K562 (cell line): ENCODE data around the gene BRAF. TPM values are rescaled to one million over a fixed set of nuclear protein-coding genes. Genes with fewer than 3 reads are reported as not detected.

Source experiments
- EZH2 ChIP-seq: IDR thresholded peaks from 2 replicates; pipeline ENCODE4 v1.6.1; 2012; ENCODE audit warnings: low read depth, mild to moderate bottlenecking, inconsistent platforms, low read length, borderline replicate concordance
- KLF16 ChIP-seq: IDR thresholded peaks from 2 replicates; pipeline ENCODE4 v1.6.1; 2016; ENCODE audit warnings: antibody characterized with exemption
- NFIC ChIP-seq: fragments of 450-650 bp; IDR thresholded peaks from 2 replicates; pipeline ENCODE4 v1.6.1; 2017; ENCODE audit warnings: mild to moderate bottlenecking, inconsistent platforms
- NR4A1 ChIP-seq, 2 experiments: fragments of 250-450 bp in 1 of 2; fragments of 450-650 bp in 1 of 2; sonication (Bioruptor Pico) in 1 of 2; IDR thresholded peaks; 2 replicates each; pipeline versions ENCODE4 v1.4.0 to v1.6.1; 2016 to 2020; ENCODE audit warnings: mild to moderate bottlenecking in 2 of 2, missing compliant biosample characterization in 1 of 2, missing genetic modification characterization in 1 of 2, moderate library complexity in 1 of 2
- PHF21A ChIP-seq: fragments of 450-650 bp; IDR thresholded peaks from 2 replicates; pipeline ENCODE4 v1.6.1; 2017; ENCODE audit warnings: low read depth, borderline replicate concordance
- ZNF253 ChIP-seq: fragments of 250-450 bp; sonication (Bioruptor Pico); conservative IDR thresholded peaks from 2 replicates; pipeline ENCODE4 v1.6.1; 2021; ENCODE audit warnings: mild to moderate bottlenecking
- polyA plus RNA-seq, 8 experiments: library from polyadenylated mRNA; depleted of rRNA in 4 of 8; stranded (reverse) in 5 of 8; unstranded in 3 of 8; fragments of >200 nt; fragmentation: Nextera tagmentation in 2 of 8; fragmentation: Illumina TruSeq in 1 of 8; extraction: Ambion mirVana in 2 of 8; extraction: Trizol in 1 of 8; gene quantifications; 2 replicates each; pipeline versions ENCODE4 v1.2.1 to v1.2.3, GENCODE V29; 2011 to 2014; ENCODE audit warnings: inconsistent platforms in 1 of 8, missing spikeins in 1 of 8
- total RNA-seq, 7 experiments: library from RNA; depleted of rRNA in 6 of 7; stranded (reverse); fragments of >200 nt in 6 of 7; fragmentation: Illumina TruSeq in 2 of 7; extraction: Trizol in 2 of 7; gene quantifications; 2 replicates each; pipeline versions ENCODE4 v1.2.1 to v1.2.3, GENCODE V29; 2011 to 2021; ENCODE audit warnings: low replicate concordance in 1 of 7
- TF ChIP-seq, protein P1 (sequence below): fragments of 450-650 bp; formaldehyde crosslinking; IDR thresholded peaks from 2 replicates; pipeline ENCODE4 v1.4.0; 2022; ENCODE audit warnings: missing genetic modification characterization
- TF ChIP-seq, protein P2 (sequence below): fragments of 250-450 bp; sonication (Bioruptor Pico); IDR thresholded peaks from 2 replicates; pipeline ENCODE4 v1.4.0; 2020

Gene BRAF
- total and polyA plus RNA-seq, 9 of the 15 experiments (the other 6 are each of a cell fraction or from before 2014, with no cell fraction given): 3.6 to 38.3 (median 21.9) TPM

DNA sequence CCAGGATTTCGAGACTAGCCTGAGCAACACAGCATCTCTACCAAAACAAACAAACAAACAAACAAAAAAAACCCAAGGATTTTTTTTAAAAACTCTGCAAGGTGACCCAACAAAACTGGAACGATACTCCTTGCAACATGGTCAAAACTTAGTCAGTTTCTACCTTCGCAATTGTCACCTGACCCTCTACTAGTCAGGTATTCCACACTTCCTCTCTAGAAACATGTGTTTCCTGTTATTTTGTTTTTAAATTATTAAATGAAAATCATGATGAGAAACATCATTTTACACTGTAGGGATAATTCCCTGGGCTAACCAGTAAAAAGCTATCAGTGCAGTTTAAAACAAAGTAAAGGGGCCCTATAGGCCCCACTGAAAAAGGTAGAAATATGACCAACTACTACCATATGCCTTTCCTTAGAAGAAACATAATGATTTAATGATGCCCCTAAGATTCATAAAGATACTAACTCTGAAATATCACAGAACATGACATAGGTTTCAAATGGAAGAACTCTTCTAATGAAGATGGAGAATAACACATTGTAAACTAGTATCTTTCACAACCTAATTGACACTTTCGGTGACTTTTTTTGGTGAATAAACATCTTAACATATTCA is 8.7 kb downstream of the BRAF start (continued):
- TF ChIP-seq, protein P1, sequence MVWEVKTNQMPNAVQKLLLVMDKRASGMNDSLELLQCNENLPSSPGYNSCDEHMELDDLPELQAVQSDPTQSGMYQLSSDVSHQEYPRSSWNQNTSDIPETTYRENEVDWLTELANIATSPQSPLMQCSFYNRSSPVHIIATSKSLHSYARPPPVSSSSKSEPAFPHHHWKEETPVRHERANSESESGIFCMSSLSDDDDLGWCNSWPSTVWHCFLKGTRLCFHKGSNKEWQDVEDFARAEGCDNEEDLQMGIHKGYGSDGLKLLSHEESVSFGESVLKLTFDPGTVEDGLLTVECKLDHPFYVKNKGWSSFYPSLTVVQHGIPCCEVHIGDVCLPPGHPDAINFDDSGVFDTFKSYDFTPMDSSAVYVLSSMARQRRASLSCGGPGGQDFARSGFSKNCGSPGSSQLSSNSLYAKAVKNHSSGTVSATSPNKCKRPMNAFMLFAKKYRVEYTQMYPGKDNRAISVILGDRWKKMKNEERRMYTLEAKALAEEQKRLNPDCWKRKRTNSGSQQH (CRISPR knock-in tag): no peak
- no peak for TF ChIP-seq EZH2
- no peak for TF ChIP-seq ZNF253 (CRISPR knock-in tag)
- no peak for TF ChIP-seq NR4A1 (CRISPR knock-in tag; IDR thresholded peaks at IDR 0.05)
- TF ChIP-seq NR4A1 (tag; IDR thresholded peaks at IDR 0.05): no peak
- no peak for TF ChIP-seq KLF16
- no peak for TF ChIP-seq NFIC
- no peak for TF ChIP-seq PHF21A
- TF ChIP-seq, protein P2, sequence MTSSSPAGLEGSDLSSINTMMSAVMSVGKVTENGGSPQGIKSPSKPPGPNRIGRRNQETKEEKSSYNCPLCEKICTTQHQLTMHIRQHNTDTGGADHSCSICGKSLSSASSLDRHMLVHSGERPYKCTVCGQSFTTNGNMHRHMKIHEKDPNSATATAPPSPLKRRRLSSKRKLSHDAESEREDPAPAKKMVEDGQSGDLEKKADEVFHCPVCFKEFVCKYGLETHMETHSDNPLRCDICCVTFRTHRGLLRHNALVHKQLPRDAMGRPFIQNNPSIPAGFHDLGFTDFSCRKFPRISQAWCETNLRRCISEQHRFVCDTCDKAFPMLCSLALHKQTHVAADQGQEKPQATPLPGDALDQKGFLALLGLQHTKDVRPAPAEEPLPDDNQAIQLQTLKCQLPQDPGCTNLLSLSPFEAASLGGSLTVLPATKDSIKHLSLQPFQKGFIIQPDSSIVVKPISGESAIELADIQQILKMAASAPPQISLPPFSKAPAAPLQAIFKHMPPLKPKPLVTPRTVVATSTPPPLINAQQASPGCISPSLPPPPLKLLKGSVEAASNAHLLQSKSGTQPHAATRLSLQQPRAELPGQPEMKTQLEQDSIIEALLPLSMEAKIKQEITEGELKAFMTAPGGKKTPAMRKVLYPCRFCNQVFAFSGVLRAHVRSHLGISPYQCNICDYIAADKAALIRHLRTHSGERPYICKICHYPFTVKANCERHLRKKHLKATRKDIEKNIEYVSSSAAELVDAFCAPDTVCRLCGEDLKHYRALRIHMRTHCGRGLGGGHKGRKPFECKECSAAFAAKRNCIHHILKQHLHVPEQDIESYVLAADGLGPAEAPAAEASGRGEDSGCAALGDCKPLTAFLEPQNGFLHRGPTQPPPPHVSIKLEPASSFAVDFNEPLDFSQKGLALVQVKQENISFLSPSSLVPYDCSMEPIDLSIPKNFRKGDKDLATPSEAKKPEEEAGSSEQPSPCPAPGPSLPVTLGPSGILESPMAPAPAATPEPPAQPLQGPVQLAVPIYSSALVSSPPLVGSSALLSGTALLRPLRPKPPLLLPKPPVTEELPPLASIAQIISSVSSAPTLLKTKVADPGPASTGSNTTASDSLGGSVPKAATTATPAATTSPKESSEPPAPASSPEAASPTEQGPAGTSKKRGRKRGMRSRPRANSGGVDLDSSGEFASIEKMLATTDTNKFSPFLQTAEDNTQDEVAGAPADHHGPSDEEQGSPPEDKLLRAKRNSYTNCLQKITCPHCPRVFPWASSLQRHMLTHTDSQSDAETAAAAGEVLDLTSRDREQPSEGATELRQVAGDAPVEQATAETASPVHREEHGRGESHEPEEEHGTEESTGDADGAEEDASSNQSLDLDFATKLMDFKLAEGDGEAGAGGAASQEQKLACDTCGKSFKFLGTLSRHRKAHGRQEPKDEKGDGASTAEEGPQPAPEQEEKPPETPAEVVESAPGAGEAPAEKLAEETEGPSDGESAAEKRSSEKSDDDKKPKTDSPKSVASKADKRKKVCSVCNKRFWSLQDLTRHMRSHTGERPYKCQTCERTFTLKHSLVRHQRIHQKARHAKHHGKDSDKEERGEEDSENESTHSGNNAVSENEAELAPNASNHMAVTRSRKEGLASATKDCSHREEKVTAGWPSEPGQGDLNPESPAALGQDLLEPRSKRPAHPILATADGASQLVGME (CRISPR knock-in tag): no peak
